H9 (cell line): ENCODE results near the gene GTPBP6. TPM values are rescaled to one million over a fixed set of nuclear protein-coding genes. Genes with fewer than 3 reads are reported as not detected.

Source experiments
- DNase-seq: peaks from one replicate; pipeline ENCODE4 v3.0.0-alpha.2; 2017
- H2AFZ ChIP-seq: one replicate; pipeline ENCODE4 v1.6.1; 2013; ENCODE audit warnings: mild to moderate bottlenecking, low read length, control low read depth, moderate library complexity
- H2AK5ac ChIP-seq: 2 replicates; pipeline ENCODE4 v1.6.1; 2013; ENCODE audit warnings: low read length, control low read depth, mixed read lengths; ENCODE audit not compliant: insufficient read length
- H2BK120ac ChIP-seq: one replicate; pipeline ENCODE4 v1.6.1; 2013; ENCODE audit warnings: low read depth, mild to moderate bottlenecking, low read length, control low read depth, inconsistent platforms; ENCODE audit not compliant: poor library complexity, severe bottlenecking
- H2BK12ac ChIP-seq: 2 replicates; pipeline ENCODE4 v1.6.1; 2013; ENCODE audit warnings: low read length, control low read depth, mixed read lengths, low read depth; ENCODE audit not compliant: insufficient read length
- H2BK15ac ChIP-seq: 2 replicates; pipeline ENCODE4 v1.6.1; 2013; ENCODE audit warnings: low read depth, low read length, control low read depth
- H2BK20ac ChIP-seq: one replicate; pipeline ENCODE4 v1.6.1; 2013; ENCODE audit warnings: low read depth, mild to moderate bottlenecking, low read length, control low read depth, inconsistent platforms; ENCODE audit not compliant: poor library complexity, severe bottlenecking
- H2BK5ac ChIP-seq: 2 replicates; pipeline ENCODE4 v1.6.1; 2013; ENCODE audit warnings: low read length, control low read depth, mixed read lengths; ENCODE audit not compliant: insufficient read length
- H3K14ac ChIP-seq: 2 replicates; pipeline ENCODE4 v1.6.1; 2013; ENCODE audit warnings: low read length, control low read depth; ENCODE audit not compliant: insufficient read depth
- H3K18ac ChIP-seq: 2 replicates; pipeline ENCODE4 v1.6.1; 2013; ENCODE audit warnings: low read depth, mild to moderate bottlenecking, mixed read lengths, low read length, control low read depth; ENCODE audit not compliant: insufficient read length
- H3K23ac ChIP-seq: 2 replicates; pipeline ENCODE4 v1.6.1; 2013; ENCODE audit warnings: low read length, control low read depth, mixed read lengths, low read depth; ENCODE audit not compliant: insufficient read length
- H3K23me2 ChIP-seq: 2 replicates; pipeline ENCODE4 v1.6.1; 2013; ENCODE audit warnings: low read depth, mild to moderate bottlenecking, mixed read lengths, low read length, control low read depth; ENCODE audit not compliant: insufficient read length, poor library complexity, severe bottlenecking
- H3K27ac ChIP-seq: 2 replicates; pipeline ENCODE4 v1.5.1; 2013; ENCODE audit warnings: low read length, control low read depth, mixed read lengths, low read depth; ENCODE audit not compliant: insufficient read length
- H3K27me3 ChIP-seq: 2 replicates; pipeline ENCODE4 v1.6.1; 2013; ENCODE audit warnings: low read length, control low read depth, inconsistent platforms; ENCODE audit not compliant: insufficient read depth
- H3K4ac ChIP-seq: 2 replicates; pipeline ENCODE4 v1.6.1; 2013; ENCODE audit warnings: low read depth, mild to moderate bottlenecking, control low read depth, inconsistent platforms, low read length, moderate library complexity
- H3K4me1 ChIP-seq: 2 replicates; pipeline ENCODE4 v1.6.1; 2013; ENCODE audit warnings: low read length, control low read depth, inconsistent platforms; ENCODE audit not compliant: insufficient read depth
- H3K4me2 ChIP-seq: 2 replicates; pipeline ENCODE4 v1.6.1; 2013; ENCODE audit warnings: low read length, control low read depth, mixed read lengths; ENCODE audit not compliant: insufficient read length, insufficient read depth
- H3K56ac ChIP-seq: 2 replicates; pipeline ENCODE4 v1.6.1; 2013; ENCODE audit warnings: low read depth, mild to moderate bottlenecking, mixed read lengths, low read length, control low read depth; ENCODE audit not compliant: insufficient read length
- H3K79me1 ChIP-seq: 2 replicates; pipeline ENCODE4 v1.6.1; 2013; ENCODE audit warnings: low read depth, mild to moderate bottlenecking, moderate library complexity, low read length, control low read depth, inconsistent platforms; ENCODE audit not compliant: insufficient read depth, poor library complexity, severe bottlenecking
- H3K79me2 ChIP-seq: 2 replicates; pipeline ENCODE4 v1.6.1; 2013; ENCODE audit warnings: low read length, control low read depth, inconsistent platforms; ENCODE audit not compliant: insufficient read depth
- H3K9ac ChIP-seq: 2 replicates; pipeline ENCODE4 v1.6.1; 2013; ENCODE audit warnings: low read length, control low read depth, mixed read lengths; ENCODE audit not compliant: insufficient read length; ENCODE audit errors: extremely low read depth
- H3K9me3 ChIP-seq: one replicate; pipeline ENCODE4 v1.6.1; 2013; ENCODE audit warnings: low read depth, low read length, inconsistent platforms; ENCODE audit not compliant: control insufficient read depth
- H3T11ph ChIP-seq: one replicate; pipeline ENCODE4 v1.6.1; 2013; ENCODE audit warnings: mild to moderate bottlenecking, low read length, control low read depth, inconsistent platforms
- H4K20me1 ChIP-seq: one replicate; pipeline ENCODE4 v1.6.1; 2013; ENCODE audit not compliant: control insufficient read depth, insufficient read length, insufficient read depth
- H4K5ac ChIP-seq: 2 replicates; pipeline ENCODE4 v1.6.1; 2013; ENCODE audit warnings: low read depth, mild to moderate bottlenecking, mixed read lengths, low read length, control low read depth; ENCODE audit not compliant: insufficient read length
- H4K8ac ChIP-seq: replicated peaks from 2 replicates; pipeline ENCODE4 v1.6.1; 2013; ENCODE audit warnings: low read length, control low read depth, mixed read lengths, low read depth; ENCODE audit not compliant: insufficient read length
- H4K91ac ChIP-seq: 2 replicates; pipeline ENCODE4 v1.6.1; 2013; ENCODE audit warnings: low read depth, mild to moderate bottlenecking, moderate library complexity, mixed read lengths, low read length, control low read depth; ENCODE audit not compliant: insufficient read length
- H3K27ac Mint-ChIP-seq, 3 experiments: 2 replicates in 2 of 3; 3 replicates in 1 of 3; pipeline ENCODE4 v1.8.0; 2020 to 2021; ENCODE audit warnings: mixed read lengths in 3 of 3, mild to moderate bottlenecking in 1 of 3, moderate library complexity in 1 of 3
- H3K27me3 Mint-ChIP-seq: 2 replicates; pipeline ENCODE4 v1.8.0; 2021; ENCODE audit warnings: low read depth, mild to moderate bottlenecking, moderate library complexity, mixed read lengths
- H3K36me3 Mint-ChIP-seq, 3 experiments: 2 replicates in 2 of 3; 3 replicates in 1 of 3; pipeline ENCODE4 v1.8.0; 2020 to 2021; ENCODE audit warnings: low read depth in 3 of 3, mixed read lengths in 3 of 3; ENCODE audit not compliant: insufficient read depth in 1 of 3
- H3K4me1 Mint-ChIP-seq, 2 experiments: 2 replicates each; pipeline ENCODE4 v1.8.0; 2020; ENCODE audit warnings: mixed read lengths in 2 of 2
- H3K4me3 Mint-ChIP-seq, 2 experiments: 2 replicates in 1 of 2; 3 replicates in 1 of 2; pipeline ENCODE4 v1.8.0; 2020 to 2021; ENCODE audit warnings: mild to moderate bottlenecking in 2 of 2, mixed read lengths in 2 of 2, moderate library complexity in 1 of 2
- H3K9me3 Mint-ChIP-seq, 2 experiments: 2 replicates in 1 of 2; 3 replicates in 1 of 2; pipeline ENCODE4 v1.8.0; 2020; ENCODE audit warnings: mild to moderate bottlenecking in 2 of 2, mixed read lengths in 2 of 2, moderate library complexity in 1 of 2
- WGBS: extraction: QIAGEN DNeasy Blood & Tissue Kit; methylation state at CpG from one replicate; pipeline ENCODE4 v1.1.7; 2013; ENCODE audit warnings: missing lambda C conversion rate, low lambda C conversion rate, mixed read lengths; ENCODE audit not compliant: insufficient read length; ENCODE audit errors: extremely low coverage; 5-methylcytosine and 5-hydroxymethylcytosine counted together
- total RNA-seq: library from RNA; stranded (reverse); gene quantifications from 2 replicates; pipeline ENCODE4 v1.2.1, GENCODE V29; 2021
- TF ChIP-seq, protein P1 (sequence below): fragments of 200-600 bp; sonication (generic); conservative IDR thresholded peaks from 3 replicates; pipeline ENCODE4 v1.8.0; 2021; ENCODE audit warnings: antibody characterized with exemption, mild to moderate bottlenecking

Gene GTPBP6
- total RNA-seq, 1 experiment from 2014 or later = 64.0 TPM

DNA sequence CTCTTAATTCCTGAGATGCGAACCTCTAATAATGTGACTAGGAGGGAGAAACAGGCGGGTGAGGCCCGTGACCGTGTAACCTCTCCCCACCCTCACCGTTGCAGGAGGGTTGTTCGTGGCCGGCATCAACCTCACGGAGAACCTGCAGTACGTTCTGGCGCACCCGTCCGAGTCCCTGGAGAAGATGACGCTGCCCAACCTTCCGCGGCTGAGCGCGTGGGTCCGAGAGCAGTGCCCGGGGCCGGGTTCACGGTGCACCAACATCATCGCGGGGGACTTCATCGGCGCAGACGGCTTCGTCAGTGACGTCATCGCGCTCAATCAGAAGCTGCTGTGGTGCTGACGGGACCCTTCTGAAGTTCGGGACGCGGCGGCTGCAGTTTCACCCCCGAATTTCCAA is 19.6 kb downstream of the GTPBP6 start:
- H3K9ac ChIP-seq = no peak overlapping the region
- no peaks in the 10 kb centered on the region for H3K9me3 ChIP-seq
- no peak overlapping the region for H3K4ac ChIP-seq
- no peak overlapping the region for H4K5ac ChIP-seq
- no peak overlapping the region for H4K91ac ChIP-seq
- no peaks in the 10 kb centered on the region for H3K27me3 ChIP-seq
- WGBS = no CpG with 5 or more reads among the region's 36 CpGs
- no peaks in the 10 kb centered on the region for H3K27me3 Mint-ChIP-seq
- no peak overlapping the region for H3K4me3 Mint-ChIP-seq
- H2AK5ac ChIP-seq = no peak overlapping the region
- no peaks in the 10 kb centered on the region for H3K79me1 ChIP-seq
- H2BK5ac ChIP-seq = no peak overlapping the region
- H3K36me3 Mint-ChIP-seq = peaks cover 60 to 75% (median 71%) of the 10 kb centered on the region in 3 experiments
- TF ChIP-seq, protein P1, sequence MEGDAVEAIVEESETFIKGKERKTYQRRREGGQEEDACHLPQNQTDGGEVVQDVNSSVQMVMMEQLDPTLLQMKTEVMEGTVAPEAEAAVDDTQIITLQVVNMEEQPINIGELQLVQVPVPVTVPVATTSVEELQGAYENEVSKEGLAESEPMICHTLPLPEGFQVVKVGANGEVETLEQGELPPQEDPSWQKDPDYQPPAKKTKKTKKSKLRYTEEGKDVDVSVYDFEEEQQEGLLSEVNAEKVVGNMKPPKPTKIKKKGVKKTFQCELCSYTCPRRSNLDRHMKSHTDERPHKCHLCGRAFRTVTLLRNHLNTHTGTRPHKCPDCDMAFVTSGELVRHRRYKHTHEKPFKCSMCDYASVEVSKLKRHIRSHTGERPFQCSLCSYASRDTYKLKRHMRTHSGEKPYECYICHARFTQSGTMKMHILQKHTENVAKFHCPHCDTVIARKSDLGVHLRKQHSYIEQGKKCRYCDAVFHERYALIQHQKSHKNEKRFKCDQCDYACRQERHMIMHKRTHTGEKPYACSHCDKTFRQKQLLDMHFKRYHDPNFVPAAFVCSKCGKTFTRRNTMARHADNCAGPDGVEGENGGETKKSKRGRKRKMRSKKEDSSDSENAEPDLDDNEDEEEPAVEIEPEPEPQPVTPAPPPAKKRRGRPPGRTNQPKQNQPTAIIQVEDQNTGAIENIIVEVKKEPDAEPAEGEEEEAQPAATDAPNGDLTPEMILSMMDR = no peak
- no peak overlapping the region for H2BK20ac ChIP-seq
- no peak overlapping the region for H3K14ac ChIP-seq
- no peaks in the 10 kb centered on the region for H4K20me1 ChIP-seq
- no peaks in the 10 kb centered on the region for H3K23me2 ChIP-seq
- no peak overlapping the region for H2BK12ac ChIP-seq
- H3K4me1 Mint-ChIP-seq = no peaks in the 10 kb centered on the region
- no peak overlapping the region for H2BK15ac ChIP-seq
- H3K79me2 ChIP-seq = no peaks in the 10 kb centered on the region
- H2BK120ac ChIP-seq = no peak overlapping the region
- H3K18ac ChIP-seq = no peak overlapping the region
- no peak overlapping the region for H3K56ac ChIP-seq
- no peak overlapping the region for H3T11ph ChIP-seq
- no peaks in the 10 kb centered on the region for H3K9me3 Mint-ChIP-seq
- no peak for DNase-seq
- H3K4me1 ChIP-seq = no peaks in the 10 kb centered on the region
- H3K4me2 ChIP-seq = no peak overlapping the region
- H3K27ac Mint-ChIP-seq = no peak overlapping the region; a peak in 1 of 7 replicates
- no peak overlapping the region for H3K27ac ChIP-seq
- H2AFZ ChIP-seq = no peak overlapping the region
- H3K23ac ChIP-seq = no peak overlapping the region
- H4K8ac ChIP-seq = no peak overlapping the region
